GM19324 (cell line): ENCODE data around the gene SMIM35.

ENCODE experiments used
- ATAC-seq: cut with Tn5 transposase; IDR thresholded peaks from one replicate; pipeline ENCODE4 v1.9.1; 2021; ENCODE audit warnings: mild to moderate bottlenecking, moderate library complexity; ENCODE audit not compliant: unreplicated experiment, low FRiP score

Gene SMIM35

GRCh38 chr11:117970400-117971024 lies 116.3 kb downstream of the SMIM35 start:
- ATAC-seq = no peak

- no peak for ATAC-seq
These were observed 117.4 kb downstream of the SMIM35 start for GRCh38 chr11:117969160-117969991.

- no peak for ATAC-seq
These were observed 119.9 kb downstream of the SMIM35 start for GRCh38 chr11:117966908-117967307.

- ATAC-seq = no peak
These were observed 123.9 kb downstream of the SMIM35 start for GRCh38 chr11:117962826-117963225.

- ATAC-seq = no peak
These were observed 124.9 kb downstream of the SMIM35 start for GRCh38 chr11:117961896-117962295.

GRCh38 chr11:117960406-117960805 lies 126.4 kb downstream of the SMIM35 start:
- ATAC-seq = no peak

GRCh38 chr11:117959438-117960149 lies 127.2 kb downstream of the SMIM35 start:
- ATAC-seq = no peak

- no peak for ATAC-seq
These were observed 127.8 kb downstream of the SMIM35 start for GRCh38 chr11:117958949-117959348.
